IMR-90 (cell line): ENCODE results near the gene ELMOD3. TPM values are rescaled to one million over a fixed set of nuclear protein-coding genes. Genes with fewer than 3 reads are reported as not detected.
A peak's percentile ranks its signal among the peaks of the same experiment; 100 is the strongest.

ENCODE experiments used
- ATAC-seq: fragments of 200-7000 bp; cut with Tn5 transposase; 2 replicates; pipeline ENCODE4 v1.9.1; 2020; ENCODE audit warnings: low read depth, mild to moderate bottlenecking, moderate library complexity
- BruUV-seq: library from RNA; stranded (reverse); fragments of 400-500 nt; replicated peaks from 2 replicates; lab custom pipeline; 2021; lab: Mats Ljungman, UMichigan
- CTCF ChIA-PET: fragments of 300-600 bp; formaldehyde crosslinking; extraction: SDS; loops from one replicate; lab custom pipeline; 2021; ENCODE audit warnings: antibody characterized with exemption; lab: Yijun Ruan, JAX
- POLR2A ChIA-PET: fragments of 300-600 bp; sonication (Branson Sonifier 250); formaldehyde crosslinking; loops from one replicate; lab custom pipeline; 2022; ENCODE audit warnings: antibody characterized with exemption; ENCODE audit not compliant: unreplicated experiment; lab: Charles Lee
- DNase-seq: peaks from one replicate; pipeline ENCODE4 v3.0.0; 2013
- H2AFZ ChIP-seq: replicated peaks from 2 replicates; pipeline ENCODE3; 2013; ENCODE audit warnings: low read length, mild to moderate bottlenecking; ENCODE audit not compliant: poor library complexity
- H2AK5ac ChIP-seq: 2 replicates; pipeline ENCODE4 v1.6.1; 2013; ENCODE audit warnings: low read depth, low read length, inconsistent platforms
- H2AK9ac ChIP-seq: replicated peaks from 2 replicates; pipeline ENCODE3; 2013; ENCODE audit warnings: mild to moderate bottlenecking, low read depth, low read length, moderate library complexity; ENCODE audit not compliant: poor library complexity
- H2BK120ac ChIP-seq: 2 replicates; pipeline ENCODE4 v1.6.1; 2013; ENCODE audit warnings: low read depth, low read length, inconsistent platforms
- H2BK15ac ChIP-seq: 3 replicates; pipeline ENCODE4 v1.6.1; 2013; ENCODE audit warnings: low read depth, low read length, inconsistent platforms
- H2BK20ac ChIP-seq: 2 replicates; pipeline ENCODE4 v1.6.1; 2013; ENCODE audit warnings: low read depth, mild to moderate bottlenecking, inconsistent platforms, low read length, moderate library complexity
- H2BK5ac ChIP-seq: 2 replicates; pipeline ENCODE4 v1.6.1; 2013; ENCODE audit warnings: mild to moderate bottlenecking, low read depth, low read length, inconsistent platforms; ENCODE audit not compliant: poor library complexity, severe bottlenecking
- H3K14ac ChIP-seq: replicated peaks from 2 replicates; pipeline ENCODE4 v1.6.1; 2013; ENCODE audit warnings: low read depth, low read length, inconsistent platforms
- H3K18ac ChIP-seq: 2 replicates; pipeline ENCODE4 v1.6.1; 2013; ENCODE audit warnings: low read depth, low read length, control low read depth
- H3K23ac ChIP-seq: 2 replicates; pipeline ENCODE4 v1.6.1; 2013; ENCODE audit warnings: low read depth, low read length, inconsistent platforms
- H3K27ac ChIP-seq: 2 replicates; pipeline ENCODE4 v1.5.1; 2013; ENCODE audit warnings: mild to moderate bottlenecking, control low read depth, low read length; ENCODE audit not compliant: insufficient read depth
- H3K27me3 ChIP-seq: 2 replicates; pipeline ENCODE4 v1.6.1; 2013; ENCODE audit warnings: low read length; ENCODE audit not compliant: control insufficient read depth, insufficient read depth
- H3K36me3 ChIP-seq: 2 replicates; pipeline ENCODE4 v1.6.1; 2013; ENCODE audit warnings: low read length, mixed read lengths; ENCODE audit not compliant: control insufficient read depth, insufficient read depth
- H3K4ac ChIP-seq: 2 replicates; pipeline ENCODE4 v1.6.1; 2013; ENCODE audit warnings: low read depth, low read length, inconsistent platforms
- H3K4me1 ChIP-seq: 2 replicates; pipeline ENCODE4 v1.6.1; 2013; ENCODE audit warnings: low read length, mixed read lengths; ENCODE audit not compliant: control insufficient read depth, insufficient read depth
- H3K4me2 ChIP-seq: 2 replicates; pipeline ENCODE4 v1.6.1; 2013; ENCODE audit warnings: low read depth, mild to moderate bottlenecking, control low read depth, low read length, moderate library complexity
- H3K4me3 ChIP-seq: 2 replicates; pipeline ENCODE4 v1.5.1; 2013; ENCODE audit warnings: low read depth, mild to moderate bottlenecking, control low read depth, low read length, moderate library complexity; ENCODE audit not compliant: insufficient read depth
- H3K56ac ChIP-seq: 2 replicates; pipeline ENCODE4 v1.6.1; 2013; ENCODE audit warnings: low read length, inconsistent platforms; ENCODE audit not compliant: insufficient read depth; ENCODE audit errors: extremely low read depth
- H3K79me1 ChIP-seq, 2 experiments: 2 replicates each; pipeline ENCODE4 v1.6.1; 2013; ENCODE audit warnings: low read length in 2 of 2, inconsistent platforms in 1 of 2, low read depth in 1 of 2
- H3K9ac ChIP-seq: 2 replicates; pipeline ENCODE4 v1.6.1; 2013; ENCODE audit warnings: low read depth, low read length, control low read depth
- H3K9me1 ChIP-seq: 2 replicates; pipeline ENCODE4 v1.6.1; 2013; ENCODE audit warnings: low read length, inconsistent platforms; ENCODE audit not compliant: insufficient read depth
- H3K9me3 ChIP-seq: 2 replicates; pipeline ENCODE4 v1.6.1; 2013; ENCODE audit warnings: low read length; ENCODE audit not compliant: control insufficient read depth, insufficient read depth
- H4K20me1 ChIP-seq: 2 replicates; pipeline ENCODE4 v1.6.1; 2013; ENCODE audit warnings: low read length, inconsistent platforms; ENCODE audit not compliant: insufficient read depth
- H4K5ac ChIP-seq: 2 replicates; pipeline ENCODE4 v1.6.1; 2013; ENCODE audit warnings: mild to moderate bottlenecking, low read depth, low read length, control low read depth
- H4K8ac ChIP-seq, 2 experiments: 2 replicates each; pipeline ENCODE4 v1.6.1; 2013; ENCODE audit warnings: low read depth in 2 of 2, low read length in 2 of 2, control low read depth in 1 of 2, inconsistent platforms in 1 of 2
- H4K91ac ChIP-seq: 2 replicates; pipeline ENCODE4 v1.6.1; 2013; ENCODE audit warnings: low read depth, low read length, inconsistent platforms; ENCODE audit not compliant: insufficient read depth
- CEBPB ChIP-seq: IDR thresholded peaks from 2 replicates; pipeline ENCODE4 v1.6.1; 2012; ENCODE audit warnings: low read depth, low read length, improper control_type of control experiment
- CHD1 ChIP-seq: IDR thresholded peaks from 2 replicates; pipeline ENCODE4 v1.6.1; 2012; ENCODE audit warnings: low read depth, low read length, improper control_type of control experiment
- MXI1 ChIP-seq: IDR thresholded peaks from 2 replicates; pipeline ENCODE4 v1.6.1; 2012; ENCODE audit warnings: low read depth, mild to moderate bottlenecking, low read length, moderate library complexity, borderline replicate concordance
- NFE2L2 ChIP-seq: fragments of 150-350 bp; IDR thresholded peaks from 2 replicates; pipeline ENCODE4 v1.6.1; 2016; ENCODE audit warnings: low read depth, mild to moderate bottlenecking, low read length
- POLR2A ChIP-seq: IDR thresholded peaks from 2 replicates; pipeline ENCODE4 v1.6.1; 2012; ENCODE audit warnings: mild to moderate bottlenecking, low read depth, low read length
- RAD21 ChIP-seq: IDR thresholded peaks from 2 replicates; pipeline ENCODE4 v1.6.1; 2012; ENCODE audit warnings: low read length, improper control_type of control experiment
- RCOR1 ChIP-seq: IDR thresholded peaks from 2 replicates; pipeline ENCODE4 v1.6.1; 2012; ENCODE audit warnings: mild to moderate bottlenecking, low read length, improper control_type of control experiment; ENCODE audit not compliant: insufficient replicate concordance
- RFX5 ChIP-seq: IDR thresholded peaks from 2 replicates; pipeline ENCODE4 v1.8.0; 2012; ENCODE audit warnings: low read depth, mild to moderate bottlenecking, low read length, moderate library complexity
- SMC3 ChIP-seq: fragments of 150-350 bp; IDR thresholded peaks from 2 replicates; pipeline ENCODE4 v1.6.1; 2016; ENCODE audit warnings: low read depth, mild to moderate bottlenecking, antibody characterized with exemption, low read length, moderate library complexity
- WGBS, 2 experiments: methylation state at CpG; one replicate each; pipeline versions ENCODE4 v1.1.5 to v1.1.7; 2013; ENCODE audit warnings: missing lambda C conversion rate in 2 of 2; ENCODE audit not compliant: insufficient read length in 1 of 2; ENCODE audit errors: extremely low coverage in 2 of 2; 5-methylcytosine and 5-hydroxymethylcytosine counted together
- dilution Hi-C: fragments of 300-500 bp; cut with HindIII; formaldehyde crosslinking; loops from one replicate; pipeline ENCODE4 v1.14.3; 2018; ENCODE audit warnings: low sequenced_read_pairs; ENCODE audit not compliant: unreplicated experiment
- in situ Hi-C: fragments of 300-500 bp; cut with MboI; formaldehyde crosslinking; loops from 3 replicates; pipeline ENCODE4 v1.14.3; 2019; ENCODE audit warnings: low sequenced_read_pairs, inconsistent platforms, mixed read lengths
- intact Hi-C: fragments of 100-400 bp; cut with micrococcal nuclease; formaldehyde crosslinking; loops from 2 replicates; pipeline ENCODE4 v1.10.0; 2022
- polyA plus RNA-seq, 3 experiments: library from polyadenylated mRNA; depleted of rRNA; stranded (reverse); fragments of >200 nt; gene quantifications; 2 replicates each; pipeline ENCODE4 v1.2.3, GENCODE V29; 2012; ENCODE audit warnings: low replicate concordance in 1 of 3
- total RNA-seq: library from RNA; depleted of rRNA; stranded (reverse); fragments of >200 nt; gene quantifications from 2 replicates; pipeline ENCODE4 v1.2.3, GENCODE V29; 2012
- TF ChIP-seq, protein P1 (sequence below): fragments of 150-350 bp; IDR thresholded peaks from 2 replicates; pipeline ENCODE4 v1.6.1; 2016; ENCODE audit warnings: low read depth, mild to moderate bottlenecking, low read length, moderate library complexity, borderline replicate concordance

ELMOD3 gene
- total and polyA plus RNA-seq, 2 of the 4 experiments (the other 2 are of a cell fraction), result 13.1 to 20.7 TPM

DNA sequence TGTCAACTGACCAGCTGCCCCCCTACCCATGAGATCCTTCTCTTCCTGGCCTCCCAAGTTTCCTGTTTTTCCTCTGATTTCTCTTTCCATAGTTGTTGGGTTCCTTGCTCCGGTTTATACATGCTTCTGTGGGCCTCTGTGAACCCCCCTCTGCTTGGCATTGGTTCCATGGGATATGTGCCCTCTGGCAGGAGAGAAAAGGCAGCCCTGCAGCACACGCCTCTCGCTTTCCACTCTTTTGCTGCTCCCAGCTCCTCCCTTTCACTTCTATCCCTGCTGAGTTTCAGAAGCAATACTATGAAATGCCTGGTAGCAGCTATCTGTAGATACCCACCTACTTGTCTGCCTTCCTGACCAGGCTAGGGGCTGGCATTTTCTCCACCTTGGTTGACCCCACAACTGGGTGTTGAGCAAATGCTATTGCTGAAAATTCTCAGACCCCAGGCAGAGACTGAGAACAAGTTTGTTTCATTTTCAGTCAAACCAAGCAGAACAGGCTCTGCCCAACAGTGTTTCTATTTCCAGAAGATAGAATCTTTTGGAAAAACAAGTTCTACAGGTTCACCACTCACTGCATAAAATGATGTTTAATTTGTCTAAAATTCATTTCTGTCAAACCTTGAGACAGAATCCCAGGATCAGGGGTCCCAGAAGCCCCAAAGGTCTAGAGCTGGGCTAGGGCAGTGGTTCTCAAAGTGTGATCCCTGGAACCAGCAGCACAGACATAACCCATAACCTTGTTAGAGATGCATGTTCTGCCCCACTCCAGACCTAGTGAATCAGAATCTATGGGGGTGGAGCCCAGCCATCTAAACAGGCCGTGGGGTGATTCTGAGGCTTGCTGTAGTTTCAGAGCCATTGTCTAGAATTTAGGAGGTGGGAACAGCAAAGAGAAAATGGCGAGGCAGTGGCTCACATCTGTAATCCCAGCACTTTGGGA lies 42.2 kb downstream of the ELMOD3 start:
- no CpG with 5 or more reads among the region's 5 CpGs for WGBS, 2 experiments
- no peaks in the 10 kb centered on the region for H3K27me3 ChIP-seq
- no peak overlapping the region for H3K4ac ChIP-seq
- H3K9me3 ChIP-seq, result no peaks in the 10 kb centered on the region
- H3K9ac ChIP-seq, result no peak overlapping the region
- in situ Hi-C loops (no loop called here), intact Hi-C loops (no loop called here), dilution Hi-C loops (no loop called here)
- no TSS peak for BruUV-seq
- DNase-seq (no peak), ATAC-seq (peak; percentile 49)
- no peak overlapping the region for H3K4me2 ChIP-seq
- no peak overlapping the region for H2AFZ ChIP-seq
- no peak for TF ChIP-seq SMC3
- TF ChIP-seq RAD21, result no peak
- TF ChIP-seq, protein P1, sequence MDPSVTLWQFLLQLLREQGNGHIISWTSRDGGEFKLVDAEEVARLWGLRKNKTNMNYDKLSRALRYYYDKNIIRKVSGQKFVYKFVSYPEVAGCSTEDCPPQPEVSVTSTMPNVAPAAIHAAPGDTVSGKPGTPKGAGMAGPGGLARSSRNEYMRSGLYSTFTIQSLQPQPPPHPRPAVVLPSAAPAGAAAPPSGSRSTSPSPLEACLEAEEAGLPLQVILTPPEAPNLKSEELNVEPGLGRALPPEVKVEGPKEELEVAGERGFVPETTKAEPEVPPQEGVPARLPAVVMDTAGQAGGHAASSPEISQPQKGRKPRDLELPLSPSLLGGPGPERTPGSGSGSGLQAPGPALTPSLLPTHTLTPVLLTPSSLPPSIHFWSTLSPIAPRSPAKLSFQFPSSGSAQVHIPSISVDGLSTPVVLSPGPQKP, result no peak
- TF ChIP-seq MXI1, result no peak
- no peak for TF ChIP-seq RFX5
- no peak for TF ChIP-seq NFE2L2
- TF ChIP-seq CHD1, result no peak
- no peak for TF ChIP-seq CEBPB
- TF ChIP-seq RCOR1, result no peak
- no peak for TF ChIP-seq POLR2A
- CTCF ChIA-PET, result no interaction called here
- H3K36me3 ChIP-seq, result peaks cover 17% of the 10 kb centered on the region
- no peak overlapping the region for H2BK15ac ChIP-seq
- H2AK9ac ChIP-seq, result no peak overlapping the region
- H2BK120ac ChIP-seq, result no peak overlapping the region
- H2BK20ac ChIP-seq, result no peak overlapping the region
- no peak overlapping the region for H3K56ac ChIP-seq
- no peaks in the 10 kb centered on the region for H3K79me1 ChIP-seq
- POLR2A ChIA-PET, result no interaction called here
- H3K14ac ChIP-seq, result no peak overlapping the region
- no peak overlapping the region for H3K27ac ChIP-seq
- peaks cover 4% of the 10 kb centered on the region for H3K4me1 ChIP-seq
- no peak overlapping the region for H3K18ac ChIP-seq
- no peak overlapping the region for H4K91ac ChIP-seq
- peaks cover 7% of the 10 kb centered on the region; the same call in 1 of the 2 replicates for H3K9me1 ChIP-seq
- H4K5ac ChIP-seq, result no peak overlapping the region
- H4K8ac ChIP-seq, result no peak overlapping the region
- H4K20me1 ChIP-seq, result no peaks in the 10 kb centered on the region; the same call in 1 of the 2 replicates
- H2BK5ac ChIP-seq, result no peak overlapping the region
- H3K23ac ChIP-seq, result no peak overlapping the region
- H2AK5ac ChIP-seq, result no peak overlapping the region
- no peak overlapping the region for H3K4me3 ChIP-seq
